ENCODE results near the gene AKR1E2. TPM values are rescaled to one million over a fixed set of nuclear protein-coding genes. Genes with fewer than 3 reads are reported as not detected.

AKR1E2 gene
- total RNA-seq, 1 experiment from 2014 or later, result 0.36 TPM

DNA sequence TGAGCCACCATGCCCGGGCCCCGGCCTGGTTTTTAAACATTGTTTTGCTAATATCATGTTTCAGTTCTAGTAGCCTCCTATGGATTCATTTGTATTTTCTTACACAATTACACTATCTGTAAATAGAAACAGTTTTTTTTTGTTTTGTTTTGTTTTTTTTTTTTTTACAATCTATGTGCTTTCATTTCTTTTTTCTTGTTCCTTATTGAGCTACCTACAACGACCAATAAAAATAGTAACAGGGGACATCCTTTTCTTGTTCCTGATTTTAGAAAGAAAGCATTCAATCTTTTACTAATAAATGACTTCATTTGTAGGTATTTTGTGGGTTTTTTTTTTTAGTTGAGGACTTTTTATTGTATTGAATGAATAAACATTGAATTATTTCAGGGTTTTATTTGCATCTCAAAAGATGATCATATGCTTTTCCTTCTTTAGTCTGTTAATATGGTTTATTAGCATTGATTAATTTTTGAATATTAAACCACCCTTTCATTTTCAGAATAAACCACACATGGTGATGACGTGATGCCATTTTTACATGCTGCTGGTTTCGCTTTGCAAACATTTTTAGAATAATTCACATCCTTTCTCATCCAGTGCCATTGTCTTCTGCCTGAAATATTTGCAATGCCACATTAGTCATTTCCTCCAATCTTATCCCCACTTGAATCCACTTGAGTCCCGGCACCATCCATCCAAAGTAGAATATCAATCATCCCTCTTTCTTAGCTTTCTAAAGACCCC is 18.1 kb upstream of the AKR1E2 start:
- Histone ChIP-seq H3K9me2 (replicated peaks; ENCODE audit: low read length) (no peaks in the 10 kb centered on the region), H3F3A (ENCODE audit: low read length, unreplicated experiment) (no peaks in the 10 kb centered on the region), H2AFZ (ENCODE audit: low read length) (peak overlapping the region; percentile 50; the same call in 1 of the 2 replicates), H3K27me3 (ENCODE audit: low read length) (no peaks in the 10 kb centered on the region), H4K20me1 (ENCODE audit: low read length) (no peaks in the 10 kb centered on the region), H3K4me1 (ENCODE audit: insufficient read depth, low read length) (peaks cover 19% of the 10 kb centered on the region), H3K79me2 (ENCODE audit: low read length) (no peaks in the 10 kb centered on the region), H3K4me3 (ENCODE audit: low read length) (no peak overlapping the region), H3K9me3 (ENCODE audit: low read length) (no peaks in the 10 kb centered on the region), H3K9ac (ENCODE audit: low read length) (peak overlapping the region; percentile 67), H3K4me2 (ENCODE audit: low read length) (peak overlapping the region; percentile 73), H3K36me3 (ENCODE audit: low read depth, low read length) (no peaks in the 10 kb centered on the region), H3K27ac (ENCODE audit: low read length) (peak overlapping the region; percentile 95)
- DNase-seq, result peak; percentile 74
- BruUV-seq (replicated peaks), result no TSS peak
- ChIA-PET POLR2A (ENCODE audit: unreplicated experiment) (no interaction called here), CTCF (interaction anchor here (0.6 kb wide), 1 partner anchor 26 kb away, joined by 5 read pairs; no protein-coding TSS in a partner anchor)
- peak; percentile 72 for ATAC-seq
- intact Hi-C loops (cut with micrococcal nuclease), result no loop called here
- TF ChIP-seq EZH2phosphoT487 (IDR thresholded peaks at IDR 0.05; ENCODE audit: borderline replicate concordance, low read length), result no peak
- TF ChIP-seq, protein P1, sequence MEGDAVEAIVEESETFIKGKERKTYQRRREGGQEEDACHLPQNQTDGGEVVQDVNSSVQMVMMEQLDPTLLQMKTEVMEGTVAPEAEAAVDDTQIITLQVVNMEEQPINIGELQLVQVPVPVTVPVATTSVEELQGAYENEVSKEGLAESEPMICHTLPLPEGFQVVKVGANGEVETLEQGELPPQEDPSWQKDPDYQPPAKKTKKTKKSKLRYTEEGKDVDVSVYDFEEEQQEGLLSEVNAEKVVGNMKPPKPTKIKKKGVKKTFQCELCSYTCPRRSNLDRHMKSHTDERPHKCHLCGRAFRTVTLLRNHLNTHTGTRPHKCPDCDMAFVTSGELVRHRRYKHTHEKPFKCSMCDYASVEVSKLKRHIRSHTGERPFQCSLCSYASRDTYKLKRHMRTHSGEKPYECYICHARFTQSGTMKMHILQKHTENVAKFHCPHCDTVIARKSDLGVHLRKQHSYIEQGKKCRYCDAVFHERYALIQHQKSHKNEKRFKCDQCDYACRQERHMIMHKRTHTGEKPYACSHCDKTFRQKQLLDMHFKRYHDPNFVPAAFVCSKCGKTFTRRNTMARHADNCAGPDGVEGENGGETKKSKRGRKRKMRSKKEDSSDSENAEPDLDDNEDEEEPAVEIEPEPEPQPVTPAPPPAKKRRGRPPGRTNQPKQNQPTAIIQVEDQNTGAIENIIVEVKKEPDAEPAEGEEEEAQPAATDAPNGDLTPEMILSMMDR (conservative IDR thresholded peaks at IDR 0.05; ENCODE audit: low read depth, low read length), result no peak
- no peak for TF ChIP-seq EZH2 (IDR thresholded peaks at IDR 0.05; ENCODE audit: low read length, unreplicated experiment)

DNA sequence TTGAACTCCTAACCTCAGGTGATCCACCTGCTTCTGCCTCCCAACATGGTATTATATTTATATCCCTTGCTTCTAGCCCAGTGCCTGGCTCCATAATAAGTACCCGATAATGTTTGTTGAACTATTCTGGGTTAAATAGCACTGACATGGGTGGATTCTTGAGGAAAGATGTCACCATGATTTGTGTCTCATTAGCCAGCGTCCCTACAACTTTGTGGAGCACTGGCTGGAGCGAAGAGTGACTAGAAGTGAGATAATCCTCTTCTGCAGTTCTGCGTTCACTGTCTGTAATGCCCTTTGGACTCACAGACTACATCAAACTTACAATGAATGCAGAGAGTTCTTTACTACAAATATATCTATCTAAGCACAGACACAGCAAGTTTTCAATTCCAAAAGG is 16.9 kb upstream of the AKR1E2 start:
- no TSS peak for BruUV-seq (replicated peaks)

More for the DNA sequence above, 16.9 kb upstream of the AKR1E2 start:
- Histone ChIP-seq H3F3A (ENCODE audit: low read length, unreplicated experiment) (no peaks in the 10 kb centered on the region), H2AFZ (ENCODE audit: low read length) (no peak overlapping the region), H3K27me3 (ENCODE audit: low read length) (no peaks in the 10 kb centered on the region), H3K9me2 (replicated peaks; ENCODE audit: low read length) (no peaks in the 10 kb centered on the region), H3K9ac (ENCODE audit: low read length) (no peak overlapping the region), H3K79me2 (ENCODE audit: low read length) (no peaks in the 10 kb centered on the region), H3K9me3 (ENCODE audit: low read length) (no peaks in the 10 kb centered on the region), H3K4me1 (ENCODE audit: insufficient read depth, low read length) (peaks cover 21% of the 10 kb centered on the region), H3K36me3 (ENCODE audit: low read depth, low read length) (no peaks in the 10 kb centered on the region), H3K4me2 (ENCODE audit: low read length) (no peak overlapping the region), H3K27ac (ENCODE audit: low read length) (0 out of 2 replicates have a peak overlapping the region, but pooled peaks have one; percentile 7), H3K4me3 (ENCODE audit: low read length) (no peak overlapping the region), H4K20me1 (ENCODE audit: low read length) (no peaks in the 10 kb centered on the region)
- ChIA-PET CTCF (no interaction called here), POLR2A (ENCODE audit: unreplicated experiment) (no interaction called here)
- intact Hi-C loops (cut with micrococcal nuclease), result no loop called here
- TF ChIP-seq EZH2phosphoT487 (IDR thresholded peaks at IDR 0.05; ENCODE audit: borderline replicate concordance, low read length) (no peak), EZH2 (IDR thresholded peaks at IDR 0.05; ENCODE audit: low read length, unreplicated experiment) (no peak)
- TF ChIP-seq, protein P1 (conservative IDR thresholded peaks at IDR 0.05; ENCODE audit: low read depth, low read length), result no peak
- DNase-seq (no peak), ATAC-seq (no peak)

All from PC-3 (cell line).